ENCODE measurements around the gene SAG.
A peak's percentile ranks its signal among the peaks of the same experiment; 100 is the strongest.
"Not testable (repeated sequence)": the region's sequence is repeated elsewhere in the genome, so short reads cannot be mapped to it uniquely, and the experiment has no call there.

Gene SAG

DNA sequence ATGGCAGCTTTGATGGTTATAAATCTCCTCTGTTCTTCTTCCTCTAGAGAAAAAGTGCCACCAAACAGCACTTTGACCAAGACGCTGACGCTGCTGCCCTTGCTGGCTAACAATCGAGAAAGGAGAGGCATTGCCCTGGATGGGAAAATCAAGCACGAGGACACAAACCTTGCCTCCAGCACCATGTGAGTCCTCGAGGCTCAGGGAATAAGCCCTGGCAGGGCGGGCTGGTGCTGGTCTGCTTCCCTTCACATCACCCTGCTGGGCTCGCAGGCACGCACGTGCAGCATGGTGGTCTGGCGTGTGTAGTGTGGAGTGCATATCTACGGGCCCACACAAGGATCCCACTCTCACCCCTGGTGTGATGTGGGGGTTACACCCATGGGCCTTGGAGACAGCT lies 27.3 kb downstream of the SAG start:
- DNase-seq, result no peak

DNA sequence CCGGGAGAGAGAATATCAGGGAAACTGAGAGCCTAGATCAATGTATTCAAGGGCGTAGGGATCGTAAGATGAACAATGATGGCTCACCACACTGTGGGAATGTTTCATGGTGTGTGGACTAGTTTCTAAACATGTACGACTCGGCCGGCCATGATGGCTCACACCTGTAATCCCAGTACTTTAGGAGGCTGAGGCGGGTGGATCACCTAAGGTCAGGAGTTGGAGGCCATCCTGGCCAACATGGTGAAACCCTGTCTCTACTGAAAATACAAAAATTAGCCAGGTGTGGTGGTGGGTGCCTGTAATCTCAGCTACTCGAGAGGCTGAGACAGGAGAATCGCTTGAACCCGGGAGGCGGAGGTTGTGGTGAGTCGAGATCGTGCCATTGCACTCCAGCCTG lies 28.5 kb downstream of the SAG start:
- DNase-seq, result not testable (repeated sequence)

DNA sequence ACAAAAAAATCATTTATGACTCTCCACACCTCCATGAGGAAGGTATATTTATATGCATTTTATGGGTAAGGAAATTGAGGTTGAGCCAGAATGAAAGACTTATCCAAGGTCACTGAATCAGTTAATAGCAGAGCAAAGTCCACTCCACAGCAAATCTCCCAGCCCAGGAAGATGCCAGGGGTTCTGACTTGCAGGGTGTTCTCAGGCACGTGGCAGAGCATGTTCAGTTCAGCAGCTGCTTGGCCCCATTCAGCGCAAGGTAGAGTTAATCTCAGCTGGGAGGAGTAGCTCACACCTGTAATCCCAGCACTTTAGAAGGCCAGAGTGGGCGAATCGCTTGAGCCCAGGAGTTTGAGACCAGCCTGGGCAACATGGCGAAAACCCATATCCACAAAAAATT lies 28.9 kb downstream of the SAG start:
- DNase-seq, result no peak

GRCh38 chr2:233338046-233338445 lies 30.4 kb downstream of the SAG start:
- no peak for DNase-seq

- DNase-seq, result no peak
These were observed 31.3 kb downstream of the SAG start for GRCh38 chr2:233338812-233339368.

- no peak for DNase-seq
These were observed 31.8 kb downstream of the SAG start for GRCh38 chr2:233339427-233339826.

DNA sequence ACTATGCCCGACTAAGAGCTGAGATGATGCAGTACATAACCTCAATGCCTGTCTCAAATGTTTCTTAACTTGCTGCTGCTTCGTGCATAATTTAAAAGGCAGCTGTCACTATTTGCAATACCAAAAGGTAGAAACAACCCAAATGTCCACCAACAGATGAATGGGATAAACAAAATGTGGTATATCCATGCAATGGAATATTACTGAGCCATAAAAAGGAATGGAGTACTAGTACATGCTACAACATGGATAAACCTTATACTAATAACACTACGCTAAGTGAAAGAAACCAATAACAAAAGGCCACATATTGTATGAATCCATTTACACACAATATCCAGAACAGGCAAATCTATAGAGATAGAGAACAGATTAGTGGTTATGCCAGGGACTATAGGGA lies 33.7 kb downstream of the SAG start:
- DNase-seq, result no peak

GRCh38 chr2:233342301-233342700 lies 34.7 kb downstream of the SAG start:
- DNase-seq, result no peak

- no peak for DNase-seq
These were observed 35.6 kb downstream of the SAG start for GRCh38 chr2:233343171-233343705.

DNA sequence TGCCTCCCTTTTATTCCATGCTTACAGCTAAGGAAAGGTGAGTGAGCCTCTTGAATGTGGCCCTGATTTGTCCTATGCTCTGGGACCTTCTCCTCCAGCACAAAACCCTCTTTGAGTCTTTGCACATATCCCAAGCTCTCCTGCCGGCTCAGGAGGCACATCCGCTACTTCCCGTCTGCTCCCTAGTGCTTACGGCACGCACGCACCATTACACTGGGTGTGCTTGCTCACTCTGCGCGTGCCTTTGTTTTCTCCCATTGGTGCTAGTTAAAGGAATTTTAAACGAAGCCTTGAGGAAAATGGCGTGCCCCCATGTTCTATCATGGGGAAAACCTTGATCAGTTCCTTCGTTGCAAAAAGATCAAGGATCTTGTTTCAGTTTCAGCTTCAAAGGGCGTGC lies 38.8 kb downstream of the SAG start:
- DNase-seq, result no peak

GRCh38 chr2:233346930-233347329 lies 39.3 kb downstream of the SAG start:
- no peak for DNase-seq

DNA sequence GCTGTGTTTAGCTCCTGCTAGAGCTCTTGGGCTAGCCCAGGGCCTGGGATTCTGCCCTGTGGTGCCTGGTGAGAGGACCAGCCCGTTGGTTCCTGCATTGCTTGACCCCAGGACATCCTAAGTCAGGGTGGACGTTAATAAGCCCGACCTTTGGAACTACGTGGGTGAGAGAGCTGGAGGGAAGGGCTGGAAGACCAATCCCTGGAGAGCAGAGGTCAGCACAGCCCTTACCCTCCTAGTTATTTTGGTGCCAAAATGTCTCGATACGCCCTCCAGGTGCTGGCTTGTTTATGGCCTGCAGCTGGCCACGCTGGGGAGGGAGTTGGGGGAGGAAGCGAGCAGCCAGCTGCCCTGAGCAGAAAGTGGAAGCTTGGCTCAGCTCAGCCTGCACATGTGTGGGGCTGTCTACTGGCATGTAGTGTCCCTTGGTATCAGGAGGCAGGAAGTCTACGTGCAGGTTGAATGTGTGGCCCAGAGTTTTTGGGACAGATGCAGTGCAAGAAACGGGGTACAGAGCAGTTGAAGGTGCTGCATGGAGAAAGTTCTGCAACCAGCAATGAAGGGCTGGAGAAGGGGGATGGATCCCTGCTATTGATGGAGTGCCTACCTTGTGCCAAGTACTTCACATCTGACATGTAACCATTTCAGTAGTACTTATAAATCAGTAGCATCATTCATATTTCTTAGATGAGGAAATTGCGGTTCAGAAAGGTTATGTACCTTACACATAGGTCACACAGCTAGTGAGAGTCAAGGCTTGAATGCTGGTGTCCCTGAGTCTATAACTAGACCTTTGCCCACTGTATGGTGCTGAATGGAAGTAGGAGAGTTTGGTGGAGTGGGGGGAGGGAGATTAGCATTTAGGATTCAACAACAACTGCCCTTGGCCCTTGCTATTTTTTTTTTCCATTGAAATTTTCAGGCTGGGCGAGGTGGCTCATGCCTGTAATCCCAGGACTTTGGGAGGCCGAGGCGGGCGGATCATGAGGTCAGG lies 41.7 kb downstream of the SAG start:
- DNase-seq, result no peak

GRCh38 chr2:233350708-233351107 lies 43.1 kb downstream of the SAG start:
- no peak for DNase-seq

GRCh38 chr2:233351423-233351822 lies 43.8 kb downstream of the SAG start:
- no peak for DNase-seq

DNA sequence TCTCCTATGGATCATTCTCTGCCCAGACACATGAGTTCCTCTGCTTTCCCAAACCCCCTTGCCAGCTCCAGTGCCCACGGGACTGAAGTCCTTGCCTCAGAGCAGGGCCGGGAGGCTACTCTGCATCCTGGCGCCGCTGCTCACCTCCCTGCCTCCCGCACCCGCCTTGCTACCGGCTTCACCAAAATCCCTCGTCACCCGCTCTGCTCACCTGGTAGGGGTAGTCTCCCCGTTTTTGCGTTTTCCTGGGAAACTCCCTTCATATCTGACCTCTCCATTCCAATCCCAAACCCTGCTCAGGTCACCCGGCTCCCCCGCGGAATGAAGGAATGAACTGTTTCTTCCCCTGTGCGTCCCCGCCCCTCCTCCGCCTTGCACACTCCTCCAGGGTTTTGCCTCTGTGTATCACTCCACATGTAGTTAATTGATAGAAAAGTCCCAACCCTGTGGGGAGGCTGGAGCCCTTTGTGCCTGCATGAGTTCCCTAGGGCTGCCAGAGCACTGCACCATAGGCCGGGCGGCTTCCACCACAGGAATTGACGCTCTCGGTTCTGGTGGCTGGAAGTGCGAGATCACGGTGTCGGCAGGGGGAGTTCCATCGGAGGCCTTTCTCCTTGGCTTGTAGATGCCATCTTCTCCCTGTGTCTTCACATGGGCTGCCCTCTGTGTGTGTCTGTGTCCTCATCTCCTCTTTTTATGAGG lies 44.7 kb downstream of the SAG start:
- DNase-seq, result no peak

GRCh38 chr2:233353101-233353768 lies 45.6 kb downstream of the SAG start:
- no peak for DNase-seq

DNA sequence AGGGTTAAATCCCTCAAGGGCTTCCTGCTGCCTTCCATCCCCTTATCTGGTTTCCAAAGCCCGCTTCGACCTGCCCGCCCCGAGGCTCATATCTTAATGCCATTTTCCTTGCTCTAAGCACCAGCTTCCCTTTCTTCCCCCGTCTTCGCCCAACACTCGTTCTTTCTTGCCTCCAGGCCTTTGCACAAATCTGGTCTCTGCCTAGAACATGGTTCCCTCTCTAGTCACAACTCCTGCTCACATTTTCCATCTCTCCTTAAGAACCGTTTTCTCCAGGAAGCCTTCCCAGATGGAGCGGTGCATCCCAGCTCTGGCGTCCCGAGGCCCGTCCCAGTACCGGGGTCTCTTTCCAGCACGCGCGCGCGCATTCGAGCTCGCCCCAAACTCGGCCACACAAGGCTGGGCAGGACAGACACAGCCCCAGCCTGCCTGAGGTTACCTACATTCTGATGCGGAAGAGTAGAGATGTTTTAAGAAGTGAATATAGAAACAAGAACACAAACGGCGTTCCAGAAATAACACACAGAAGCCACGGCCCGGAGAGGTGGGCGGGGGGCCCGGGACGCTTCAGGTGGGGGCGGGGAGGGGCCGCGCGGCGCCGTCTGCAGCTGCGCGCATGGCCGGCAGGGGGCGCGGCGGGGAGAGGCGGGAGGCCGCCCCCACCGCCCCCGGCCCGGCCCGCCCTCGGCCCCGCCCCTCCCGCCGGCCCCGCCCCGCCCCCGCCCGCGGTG lies 46.3 kb downstream of the SAG start, which contains the start of gene DGKD:
Gene DGKD (plus strand): TSS at position 726 of the 731 bp plus-strand sequence. CDS start 25 bp downstream, outside the sequence.
- peak; percentile 14 for DNase-seq

- DNase-seq, result no peak
These were observed 46.9 kb downstream of the SAG start for GRCh38 chr2:233354500-233354924.

- peak; percentile 49 for DNase-seq
These were observed 47.5 kb downstream of the SAG start for GRCh38 chr2:233354971-233355574.

GRCh38 chr2:233355916-233356315 lies 48.3 kb downstream of the SAG start:
- DNase-seq, result no peak

DNA sequence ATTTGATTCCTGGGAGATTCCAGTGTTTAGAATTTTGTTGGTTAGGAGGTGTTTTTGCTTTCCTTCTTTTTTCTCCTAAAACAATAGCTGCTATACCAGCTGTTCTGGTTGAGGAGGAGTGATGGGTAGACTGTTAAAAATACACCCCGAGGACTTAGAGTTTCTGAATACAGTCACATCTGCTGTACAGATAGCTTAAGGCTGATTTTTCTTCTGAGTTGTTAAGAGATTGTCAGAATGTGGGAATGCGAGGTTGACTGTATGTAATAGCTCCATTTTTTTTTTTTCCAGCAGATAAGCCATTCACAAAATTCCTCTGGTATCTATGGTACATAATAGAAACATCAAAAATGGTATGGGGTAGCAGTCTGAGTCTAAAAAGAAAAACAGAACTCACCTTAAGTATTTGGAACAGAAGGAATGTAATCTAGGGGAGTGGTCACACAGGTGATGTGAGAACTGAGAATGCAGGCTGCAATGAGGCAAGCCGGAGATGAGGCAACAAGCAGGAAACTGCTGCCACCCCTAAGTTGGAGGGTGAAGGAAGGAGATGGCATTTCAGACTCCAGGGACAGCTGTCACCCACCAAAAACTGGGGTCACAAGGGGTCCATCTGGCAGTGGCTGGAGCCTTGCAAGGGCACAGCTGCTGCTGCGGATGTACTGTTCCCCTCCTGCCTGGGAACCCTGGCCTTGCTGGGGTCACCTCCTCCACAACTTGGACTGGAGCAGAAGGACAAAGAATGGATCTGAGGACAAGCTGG lies 49.1 kb downstream of the SAG start:
- DNase-seq, result no peak

All from NCI-H526 treated with DMSO at 0.1 percent for 48 hours (cell line).